MG63 (cell line): Measurements from ENCODE around the gene SKAP2. TPM values are rescaled to one million over a fixed set of nuclear protein-coding genes. Genes with fewer than 3 reads are reported as not detected.
A peak's percentile ranks its signal among the peaks of the same experiment; 100 is the strongest.
"Not testable (repeated sequence)": the region's sequence is repeated elsewhere in the genome, so short reads cannot be mapped to it uniquely, and the experiment has no call there.

Experiments used
- DNase-seq: peaks from one replicate; pipeline ENCODE4 v3.0.0-alpha.2; 2020
- H3K27me3 ChIP-seq: fragments of 250-450 bp; sonication (Bioruptor Pico); 2 replicates; pipeline ENCODE4 v1.5.1; 2020; ENCODE audit warnings: mild to moderate bottlenecking, moderate library complexity
- H3K36me3 ChIP-seq: fragments of 250-450 bp; sonication (Bioruptor Pico); 2 replicates; pipeline ENCODE4 v1.5.1; 2020; ENCODE audit warnings: mild to moderate bottlenecking, moderate library complexity
- H3K4me3 ChIP-seq: fragments of 250-450 bp; sonication (Bioruptor Pico); 2 replicates; pipeline ENCODE4 v1.5.1; 2020; ENCODE audit warnings: mild to moderate bottlenecking, moderate library complexity
- H3K9me3 ChIP-seq: fragments of 250-450 bp; sonication (Bioruptor Pico); 2 replicates; pipeline ENCODE4 v1.5.1; 2020; ENCODE audit warnings: mild to moderate bottlenecking, moderate library complexity
- total RNA-seq: library from RNA; depleted of rRNA; stranded (reverse); fragments of >200 nt; shearing (Covaris generic); gene quantifications from 2 replicates; pipeline ENCODE4 v1.2.3, GENCODE V29; 2014; ENCODE audit warnings: low replicate concordance

SKAP2 gene
- total RNA-seq, 1 experiment from 2014 or later, result 12.2 TPM

- no peak for DNase-seq
- H3K4me3 ChIP-seq, result no peak overlapping the region
- H3K36me3 ChIP-seq, result no peaks in the 10 kb centered on the region
- no peaks in the 10 kb centered on the region for H3K9me3 ChIP-seq
- H3K27me3 ChIP-seq, result no peaks in the 10 kb centered on the region
These were observed 4.0 kb downstream of the SKAP2 start for GRCh38 chr7:26860361-26860760.

- H3K4me3 ChIP-seq, result no peak overlapping the region
- no peaks in the 10 kb centered on the region for H3K27me3 ChIP-seq
- H3K9me3 ChIP-seq, result no peaks in the 10 kb centered on the region
- no peak for DNase-seq
- H3K36me3 ChIP-seq, result no peaks in the 10 kb centered on the region
These were observed 4.7 kb downstream of the SKAP2 start for GRCh38 chr7:26859720-26860119.

GRCh38 chr7:26858735-26859134 is 5.7 kb downstream of the SKAP2 start:
- Histone ChIP-seq H3K9me3 (no peaks in the 10 kb centered on the region), H3K36me3 (no peaks in the 10 kb centered on the region), H3K27me3 (no peaks in the 10 kb centered on the region), H3K4me3 (no peak overlapping the region)
- no peak for DNase-seq

- H3K36me3 ChIP-seq, result no peaks in the 10 kb centered on the region
- no peaks in the 10 kb centered on the region for H3K9me3 ChIP-seq
- peak overlapping the region; percentile 36 for H3K4me3 ChIP-seq
- no peaks in the 10 kb centered on the region for H3K27me3 ChIP-seq
- no peak for DNase-seq
These were observed 6.1 kb downstream of the SKAP2 start for GRCh38 chr7:26858241-26858715.

DNA sequence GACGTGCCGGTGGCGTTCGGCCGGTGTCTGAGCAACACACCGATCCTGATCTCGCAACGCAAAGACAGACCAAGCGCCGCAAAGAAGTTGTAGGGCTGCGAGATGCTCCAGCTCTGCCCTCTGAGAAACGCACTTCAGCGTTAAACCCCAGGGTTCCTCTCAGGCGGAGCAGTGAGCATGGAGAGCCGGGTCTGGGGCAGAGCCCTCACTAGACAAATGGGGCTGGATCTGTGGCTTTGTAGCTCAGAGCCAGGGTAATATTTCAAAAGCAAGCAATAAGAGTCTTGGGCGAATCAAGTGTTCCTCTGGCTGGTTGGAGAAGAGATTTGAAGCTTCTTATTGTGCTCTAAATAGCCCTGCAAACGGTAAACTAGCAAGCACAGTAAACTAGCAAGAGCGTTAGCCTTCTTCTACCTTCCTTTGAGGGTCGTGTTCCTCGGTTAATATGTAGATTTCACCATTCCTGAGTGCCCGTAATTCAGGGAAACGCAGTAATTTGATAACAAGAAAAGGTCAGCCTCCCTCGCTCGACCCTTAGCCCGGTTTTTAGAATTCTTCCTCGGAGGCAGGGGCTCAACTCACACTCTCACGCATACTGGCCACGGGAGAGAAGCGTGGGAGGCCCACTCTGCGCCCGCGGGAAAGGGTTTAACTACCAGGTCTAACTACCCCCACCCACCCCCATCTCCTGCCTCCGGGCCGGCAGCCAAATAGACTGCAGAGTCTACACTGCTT is 6.7 kb downstream of the SKAP2 start:
- Histone ChIP-seq H3K27me3 (no peaks in the 10 kb centered on the region), H3K36me3 (no peaks in the 10 kb centered on the region), H3K9me3 (no peaks in the 10 kb centered on the region), H3K4me3 (peak overlapping the region; percentile 36)
- peak; percentile 50 for DNase-seq

DNA sequence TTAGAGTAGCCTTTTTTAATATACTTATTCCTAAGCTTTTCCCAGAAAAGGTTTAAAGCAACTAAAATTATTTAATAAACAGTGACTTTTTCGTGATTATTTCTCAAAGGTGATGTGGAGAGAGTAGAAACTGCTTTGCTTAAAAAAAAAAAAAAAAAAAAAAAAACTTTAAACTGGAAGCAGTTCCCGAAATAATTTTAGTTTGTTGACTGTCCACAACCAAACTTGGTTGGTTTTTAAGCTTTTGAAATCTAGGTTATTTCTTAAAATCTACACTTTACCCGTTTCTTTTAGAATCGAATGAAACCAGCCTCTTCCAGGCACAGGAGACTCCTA is 7.3 kb downstream of the SKAP2 start:
- H3K9me3 ChIP-seq, result no peaks in the 10 kb centered on the region
- H3K27me3 ChIP-seq, result no peaks in the 10 kb centered on the region
- DNase-seq, result no peak
- peak overlapping the region; percentile 36 for H3K4me3 ChIP-seq
- no peaks in the 10 kb centered on the region for H3K36me3 ChIP-seq

DNA sequence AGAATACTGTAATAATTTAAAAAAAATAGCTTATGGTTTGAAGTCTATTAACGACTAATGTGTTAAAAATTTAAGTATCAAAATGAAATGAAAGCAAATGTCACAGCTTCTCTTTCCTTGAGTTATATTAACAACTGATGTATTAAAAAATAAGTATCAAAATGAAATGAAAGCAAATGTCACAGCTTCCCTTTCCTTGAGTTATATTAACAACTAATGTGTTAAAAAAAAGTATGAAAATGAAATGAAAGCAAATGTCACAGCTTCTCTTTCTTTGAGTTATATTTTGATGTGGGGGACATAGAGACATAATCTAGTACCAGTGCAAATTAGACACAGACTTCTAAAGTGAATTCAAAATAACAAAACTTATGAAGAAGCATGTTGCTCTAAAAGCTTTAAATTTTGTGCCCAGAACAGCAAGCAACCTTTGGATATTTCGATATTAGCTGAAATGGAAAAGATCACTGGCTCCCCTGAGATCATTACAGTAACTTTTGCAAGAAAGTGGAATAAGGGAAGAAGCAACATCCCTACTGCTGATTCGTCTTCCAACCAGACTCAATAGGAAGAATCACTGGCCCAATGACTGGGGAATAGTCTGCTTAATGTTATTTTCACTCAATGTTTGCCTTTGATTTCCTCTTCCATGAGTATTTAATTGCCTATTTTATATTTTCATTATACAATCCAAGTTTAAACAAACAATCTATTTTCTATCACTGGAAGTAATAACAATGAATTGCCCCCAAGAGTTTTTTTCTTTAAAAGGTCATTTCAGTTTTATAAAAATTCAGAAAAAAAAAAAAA is 8.0 kb downstream of the SKAP2 start:
- H3K9me3 ChIP-seq, result no peaks in the 10 kb centered on the region
- no peaks in the 10 kb centered on the region for H3K36me3 ChIP-seq
- no peaks in the 10 kb centered on the region for H3K27me3 ChIP-seq
- no peak for DNase-seq
- peak overlapping the region; percentile 36 for H3K4me3 ChIP-seq

GRCh38 chr7:26854876-26855855 is 9.2 kb downstream of the SKAP2 start:
- no peaks in the 10 kb centered on the region for H3K27me3 ChIP-seq
- H3K4me3 ChIP-seq, result peak overlapping the region; percentile 36
- H3K9me3 ChIP-seq, result no peaks in the 10 kb centered on the region
- no peaks in the 10 kb centered on the region for H3K36me3 ChIP-seq
- DNase-seq, result no peak

DNA sequence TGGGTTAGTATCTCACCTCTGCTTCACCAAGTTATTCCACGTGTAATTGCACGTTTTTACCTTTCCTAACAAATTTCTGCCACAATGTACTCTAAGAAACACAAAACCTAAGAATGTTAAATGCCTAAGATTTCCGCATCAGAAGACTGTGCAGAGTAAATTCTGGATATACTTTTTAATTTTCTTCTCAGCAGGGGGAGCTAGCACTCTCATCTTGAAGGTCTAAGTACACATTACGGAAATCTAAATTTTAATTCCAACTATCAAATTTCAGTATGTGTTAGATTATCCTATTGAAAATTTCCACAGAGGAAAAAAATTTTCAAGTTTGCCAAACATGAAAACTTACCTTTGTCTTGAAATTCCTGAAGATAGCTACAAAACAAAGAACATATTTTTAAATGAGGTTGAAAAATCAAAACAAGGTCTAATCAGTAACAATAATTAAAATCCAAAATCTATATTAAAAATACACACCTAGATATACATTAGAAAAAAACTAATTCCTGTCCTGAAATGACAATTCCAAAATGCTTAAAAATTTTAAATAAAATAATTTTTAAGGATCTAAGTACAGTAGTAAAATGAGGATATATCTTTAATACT is 10.5 kb downstream of the SKAP2 start:
- Histone ChIP-seq H3K4me3 (no peak overlapping the region), H3K27me3 (no peaks in the 10 kb centered on the region), H3K9me3 (no peaks in the 10 kb centered on the region), H3K36me3 (no peaks in the 10 kb centered on the region)
- no peak for DNase-seq

- H3K27me3 ChIP-seq, result no peaks in the 10 kb centered on the region
- DNase-seq, result no peak
- no peaks in the 10 kb centered on the region for H3K9me3 ChIP-seq
- no peak overlapping the region for H3K4me3 ChIP-seq
- no peaks in the 10 kb centered on the region for H3K36me3 ChIP-seq
These were observed 14.2 kb downstream of the SKAP2 start for GRCh38 chr7:26850193-26850651.

GRCh38 chr7:26843705-26844104 is 20.7 kb downstream of the SKAP2 start:
- no peaks in the 10 kb centered on the region for H3K9me3 ChIP-seq
- no peak for DNase-seq
- no peaks in the 10 kb centered on the region for H3K36me3 ChIP-seq
- no peaks in the 10 kb centered on the region for H3K27me3 ChIP-seq
- H3K4me3 ChIP-seq, result no peak overlapping the region

DNA sequence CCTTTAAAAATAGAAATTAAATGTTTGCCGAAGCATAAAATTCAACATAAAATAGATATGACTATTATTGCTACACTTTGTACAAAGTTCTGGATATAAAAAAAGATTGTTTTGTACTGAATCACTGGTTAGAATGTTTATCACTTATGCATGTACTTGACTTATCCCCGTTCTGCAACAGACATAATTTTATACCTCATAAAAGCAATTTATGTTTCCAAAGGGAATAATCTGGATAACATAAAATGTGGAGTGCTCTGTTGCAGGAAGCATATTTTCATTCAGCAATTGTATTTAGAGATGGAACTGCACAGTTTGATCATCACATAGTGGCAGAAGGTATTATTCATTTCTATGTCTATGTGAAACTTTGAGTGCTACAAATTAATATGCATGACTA is 21.5 kb downstream of the SKAP2 start:
- Histone ChIP-seq H3K9me3 (no peaks in the 10 kb centered on the region), H3K4me3 (no peak overlapping the region), H3K36me3 (no peaks in the 10 kb centered on the region), H3K27me3 (no peaks in the 10 kb centered on the region)
- DNase-seq, result no peak

DNA sequence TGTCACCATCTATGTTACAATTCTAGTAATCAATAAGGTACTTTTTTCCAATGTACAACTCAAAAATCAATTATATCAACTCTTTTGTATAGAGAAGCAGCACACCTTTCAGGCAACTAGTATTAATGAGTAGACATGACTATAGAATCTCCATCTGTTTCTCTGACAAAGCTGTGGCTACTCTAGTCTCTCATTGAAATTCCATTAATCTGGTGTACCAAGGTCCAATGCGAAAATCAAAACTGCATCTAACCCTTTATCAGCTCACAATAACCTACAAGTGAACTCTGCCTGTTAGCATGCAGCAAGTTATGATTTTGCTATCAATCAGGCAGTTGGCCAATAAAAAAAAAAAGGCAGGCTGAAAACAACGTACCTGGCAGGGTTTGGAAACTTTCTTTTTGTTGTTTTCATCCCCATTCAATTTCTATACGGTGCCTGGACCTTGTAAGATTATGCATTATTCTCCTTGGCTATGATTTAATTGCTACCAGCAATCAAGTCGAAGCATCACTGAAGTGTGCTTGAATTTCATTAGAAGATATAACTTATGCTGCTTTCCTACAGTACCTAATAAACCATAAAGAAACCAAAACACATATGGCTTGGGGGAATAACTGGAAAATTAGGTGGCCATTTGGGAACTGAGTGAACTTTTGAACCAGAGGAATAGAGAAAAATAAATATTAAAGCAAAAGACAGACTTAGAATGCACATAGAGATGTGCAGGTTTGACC is 23.2 kb downstream of the SKAP2 start:
- no peak for DNase-seq
- Histone ChIP-seq H3K36me3 (no peaks in the 10 kb centered on the region), H3K9me3 (peaks cover 2% of the 10 kb centered on the region; the same call in 1 of the 2 replicates), H3K4me3 (no peak overlapping the region), H3K27me3 (no peaks in the 10 kb centered on the region)

DNA sequence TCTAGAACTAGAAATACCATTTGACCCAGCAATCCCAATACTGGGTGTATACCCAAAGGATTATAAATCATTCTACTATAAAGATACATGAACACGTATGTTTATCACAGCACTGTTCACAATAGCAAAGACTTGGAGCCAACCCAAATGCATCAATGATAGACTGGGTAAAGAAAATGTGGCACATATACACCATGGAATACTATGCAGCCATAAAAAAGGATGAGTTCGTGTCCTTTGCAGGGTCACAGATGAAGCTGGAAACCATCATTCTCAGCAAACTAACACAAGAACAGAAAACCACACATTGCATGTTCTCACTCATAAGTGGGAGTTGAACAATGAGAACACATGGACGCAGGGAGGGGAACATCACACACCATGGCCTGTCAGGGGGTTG is 27.6 kb downstream of the SKAP2 start:
- H3K36me3 ChIP-seq, H3K9me3 ChIP-seq, H3K4me3 ChIP-seq, H3K27me3 ChIP-seq, DNase-seq: not testable (repeated sequence)

- Histone ChIP-seq H3K9me3 (no peaks in the 10 kb centered on the region), H3K36me3 (no peaks in the 10 kb centered on the region), H3K27me3 (no peaks in the 10 kb centered on the region), H3K4me3 (no peak overlapping the region)
- DNase-seq, result no peak
These were observed 49.0 kb downstream of the SKAP2 start for GRCh38 chr7:26815426-26815825.

DNA sequence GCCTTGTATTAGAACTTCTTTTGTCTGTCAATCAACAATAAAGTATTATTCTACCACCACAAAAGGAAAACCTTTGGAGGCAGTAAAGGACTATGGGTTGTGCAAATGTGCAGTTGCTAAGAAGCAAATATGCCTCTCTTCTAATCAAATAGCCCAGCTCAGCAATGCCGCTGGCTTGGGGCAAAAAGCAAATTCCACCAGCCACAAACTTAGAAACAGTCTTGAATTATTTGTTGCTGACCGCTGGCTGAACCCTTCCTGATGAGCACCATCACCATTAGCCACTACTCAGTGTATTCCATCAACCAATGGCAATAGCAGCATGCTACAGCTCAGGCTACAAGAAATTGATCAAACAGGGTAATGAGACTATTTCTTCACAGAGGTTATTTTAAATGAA is 51.0 kb downstream of the SKAP2 start:
- no peaks in the 10 kb centered on the region for H3K36me3 ChIP-seq
- H3K27me3 ChIP-seq, result no peaks in the 10 kb centered on the region
- no peak overlapping the region for H3K4me3 ChIP-seq
- DNase-seq, result peak; percentile 38
- no peaks in the 10 kb centered on the region for H3K9me3 ChIP-seq
